ENCODE measurements around the gene SNN. TPM values are rescaled to one million over a fixed set of nuclear protein-coding genes. Genes with fewer than 3 reads are reported as not detected.

Gene SNN
- total RNA-seq, 1 experiment from 2014 or later, result 13.0 TPM

GRCh38 chr16:11687601-11688519 lies 19.6 kb downstream of the SNN start:
- Histone ChIP-seq H3K4me3 (ENCODE audit: low read depth, low read length, poor library complexity, severe bottlenecking) (no peak overlapping the region), H3K4me1 (ENCODE audit: insufficient read depth, low read length, poor library complexity, severe bottlenecking) (peaks cover 16% of the 10 kb centered on the region), H3K27ac (ENCODE audit: low read depth, low read length, poor library complexity, severe bottlenecking) (no peak overlapping the region), H3K36me3 (ENCODE audit: insufficient read depth, low read length, poor library complexity, severe bottlenecking) (peaks cover 38% of the 10 kb centered on the region), H3K27me3 (replicated peaks; ENCODE audit: insufficient read depth, low read depth, low read length, poor library complexity) (no peaks in the 10 kb centered on the region), H3K9me3 (ENCODE audit: low read depth, low read length, poor library complexity, severe bottlenecking) (no peaks in the 10 kb centered on the region)
- TF ChIP-seq CTCF (conservative IDR thresholded peaks at IDR 0.05; ENCODE audit: low read depth, low read length) (no peak), EZH2 (IDR thresholded peaks at IDR 0.05; ENCODE audit: borderline replicate concordance, low read depth, low read length, poor library complexity, severe bottlenecking) (no peak)
- CTCF ChIA-PET, result no interaction called here
- intact Hi-C loops (cut with micrococcal nuclease; ENCODE audit: unreplicated experiment), result no loop called here
- BruUV-seq (replicated peaks), result no TSS peak
- no peak for DNase-seq (ENCODE audit: low spot score)
- POLR2A ChIA-PET (ENCODE audit: low non-redundant PET), result no interaction called here

GRCh38 chr16:11688520-11688886 lies 20.2 kb downstream of the SNN start:
- CTCF ChIA-PET, result no interaction called here
- Histone ChIP-seq H3K27ac (ENCODE audit: low read depth, low read length, poor library complexity, severe bottlenecking) (no peak overlapping the region), H3K4me1 (ENCODE audit: insufficient read depth, low read length, poor library complexity, severe bottlenecking) (peaks cover 16% of the 10 kb centered on the region), H3K9me3 (ENCODE audit: low read depth, low read length, poor library complexity, severe bottlenecking) (no peaks in the 10 kb centered on the region), H3K4me3 (ENCODE audit: low read depth, low read length, poor library complexity, severe bottlenecking) (no peak overlapping the region), H3K36me3 (ENCODE audit: insufficient read depth, low read length, poor library complexity, severe bottlenecking) (peaks cover 34% of the 10 kb centered on the region), H3K27me3 (replicated peaks; ENCODE audit: insufficient read depth, low read depth, low read length, poor library complexity) (no peaks in the 10 kb centered on the region)
- no peak for DNase-seq (ENCODE audit: low spot score)
- no TSS peak for BruUV-seq (replicated peaks)
- intact Hi-C loops (cut with micrococcal nuclease; ENCODE audit: unreplicated experiment), result no loop called here
- no peak for TF ChIP-seq CTCF (conservative IDR thresholded peaks at IDR 0.05; ENCODE audit: low read depth, low read length)
- TF ChIP-seq EZH2 (IDR thresholded peaks at IDR 0.05; ENCODE audit: borderline replicate concordance, low read depth, low read length, poor library complexity, severe bottlenecking), result no peak
- POLR2A ChIA-PET (ENCODE audit: low non-redundant PET), result no interaction called here

- Histone ChIP-seq H3K9me3 (ENCODE audit: low read depth, low read length, poor library complexity, severe bottlenecking) (no peaks in the 10 kb centered on the region), H3K4me1 (ENCODE audit: insufficient read depth, low read length, poor library complexity, severe bottlenecking) (peaks cover 16% of the 10 kb centered on the region), H3K27ac (ENCODE audit: low read depth, low read length, poor library complexity, severe bottlenecking) (peak overlapping the region; percentile 10), H3K4me3 (ENCODE audit: low read depth, low read length, poor library complexity, severe bottlenecking) (no peak overlapping the region), H3K36me3 (ENCODE audit: insufficient read depth, low read length, poor library complexity, severe bottlenecking) (peaks cover 34% of the 10 kb centered on the region), H3K27me3 (replicated peaks; ENCODE audit: insufficient read depth, low read depth, low read length, poor library complexity) (no peaks in the 10 kb centered on the region)
- CTCF ChIA-PET, result no interaction called here
- DNase-seq (ENCODE audit: low spot score), result no peak
- intact Hi-C loops (cut with micrococcal nuclease; ENCODE audit: unreplicated experiment), result no loop called here
- no TSS peak for BruUV-seq (replicated peaks)
- TF ChIP-seq EZH2 (IDR thresholded peaks at IDR 0.05; ENCODE audit: borderline replicate concordance, low read depth, low read length, poor library complexity, severe bottlenecking), result no peak
- no peak for TF ChIP-seq CTCF (conservative IDR thresholded peaks at IDR 0.05; ENCODE audit: low read depth, low read length)
- POLR2A ChIA-PET (ENCODE audit: low non-redundant PET), result interaction anchor here (0.7 kb wide), 1 partner anchor 53 kb away, joined by 3 read pairs; the partner anchor contains the start of gene TXNDC11
These were observed 21.0 kb downstream of the SNN start for GRCh38 chr16:11689031-11689840.

Data from A673 (cell line).